Renal pelvis (tissue), 4 donors: ENCODE results near the gene ZHX3. TPM values are rescaled to one million over a fixed set of nuclear protein-coding genes. Genes with fewer than 3 reads are reported as not detected.

Source experiments
- DNase-seq: peaks from one replicate; pipeline ENCODE4 v3.0.0-alpha.2; 2013
- polyA plus RNA-seq, 3 donors: library from polyadenylated mRNA; unstranded; fragments of 120-200 nt; gene quantifications; one replicate each; pipeline ENCODE4 v1.2.1, GENCODE V29; 2013; ENCODE audit not compliant: insufficient read length in 3 of 3

The ZHX3 gene
- polyA plus RNA-seq, 3 donors, result 21.3 to 26.9 (median 25.5) TPM

DNA sequence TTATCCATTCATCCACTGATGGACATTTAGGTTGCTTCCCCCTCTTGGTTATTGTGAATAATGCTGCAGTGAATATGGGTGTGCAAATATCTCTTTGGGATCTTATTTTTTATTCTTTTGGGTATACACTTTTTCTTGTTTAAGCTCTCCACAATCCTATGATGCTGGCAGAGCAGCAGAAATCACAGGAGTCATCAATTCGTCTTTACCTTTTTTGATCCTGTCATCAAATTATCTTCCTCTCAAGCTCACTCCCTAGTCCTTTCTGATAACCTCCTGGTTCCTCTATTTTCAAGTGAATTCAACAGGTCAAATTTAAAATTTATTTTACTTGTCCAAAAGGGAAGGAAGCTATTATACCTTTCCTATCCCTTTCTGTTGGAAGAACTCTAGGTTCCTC, 91.1 kb downstream of the ZHX3 start:
- DNase-seq, result no peak

DNA sequence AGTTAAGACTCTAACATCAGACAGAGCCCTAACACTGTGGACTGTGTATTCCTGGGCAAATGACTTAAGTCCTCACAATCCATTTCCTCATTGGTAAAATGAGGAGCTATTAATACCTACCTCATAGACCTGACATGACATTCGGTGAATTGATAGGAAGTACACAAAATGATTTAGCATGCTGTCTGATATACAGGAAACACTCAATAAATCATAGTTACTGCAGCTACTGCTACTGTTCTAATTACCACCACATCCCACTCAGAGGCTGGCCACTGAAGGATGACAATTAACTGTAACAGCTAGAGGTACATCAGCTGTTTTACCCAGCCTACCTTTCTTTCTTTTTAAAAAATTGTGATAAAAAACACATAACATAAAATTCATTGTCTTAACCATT, 92.4 kb downstream of the ZHX3 start:
- no peak for DNase-seq

DNA sequence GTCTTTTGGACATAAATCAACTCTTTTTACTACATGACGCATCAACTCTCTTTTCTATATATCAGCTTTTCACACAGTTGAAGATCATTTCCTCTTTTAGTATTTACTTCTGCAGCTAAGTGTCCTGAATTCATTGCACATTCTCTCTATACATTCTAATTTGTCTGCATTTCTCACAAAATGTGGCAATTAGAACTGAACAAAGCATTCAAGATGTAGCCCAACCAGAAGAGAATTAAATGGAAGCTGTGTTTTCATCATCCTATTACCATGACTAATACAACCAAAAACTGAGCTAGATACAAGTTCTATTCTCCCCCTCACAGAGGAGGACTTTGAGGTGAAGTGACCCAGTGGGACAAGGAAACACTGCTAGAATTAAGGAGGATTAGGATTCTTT, 93.2 kb downstream of the ZHX3 start:
- no peak for DNase-seq

DNA sequence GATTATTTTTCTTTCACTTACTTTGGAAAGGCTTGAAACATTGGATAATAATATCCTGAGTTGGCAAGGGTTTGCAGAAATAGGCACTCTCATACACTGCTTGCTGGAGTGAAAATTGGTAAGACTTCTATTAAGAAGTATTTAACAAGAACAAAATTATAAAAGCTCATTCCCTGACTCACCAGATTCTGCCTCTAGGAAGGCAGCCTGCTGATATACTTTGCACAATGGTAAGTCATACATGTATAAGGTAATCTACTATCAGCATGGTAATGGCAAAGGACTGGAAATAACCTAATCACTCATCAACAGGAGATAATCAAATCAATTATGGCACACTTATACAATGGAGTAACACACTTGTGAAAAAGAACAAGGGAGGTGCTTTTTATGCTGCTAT, 94.4 kb downstream of the ZHX3 start:
- DNase-seq, result no peak

DNA sequence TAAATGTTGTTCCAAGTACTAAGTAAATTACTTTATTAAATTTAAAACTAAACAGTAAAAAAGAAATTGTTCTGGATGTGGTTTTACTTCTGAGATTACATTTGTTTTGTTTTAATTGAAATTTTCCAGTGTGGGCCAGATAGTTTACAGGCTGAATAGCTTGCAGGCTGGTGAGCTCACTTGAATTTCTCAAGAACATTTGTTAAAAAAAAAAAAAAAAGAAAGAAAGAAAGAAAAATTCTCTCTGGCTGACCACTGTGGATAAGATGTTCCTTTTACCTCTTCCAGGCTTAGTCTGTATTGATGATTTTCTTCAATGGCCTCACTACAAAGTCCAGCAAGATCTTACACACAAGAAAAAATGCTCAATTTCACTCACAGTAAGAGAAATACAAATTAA, 94.8 kb downstream of the ZHX3 start:
- no peak for DNase-seq

DNA sequence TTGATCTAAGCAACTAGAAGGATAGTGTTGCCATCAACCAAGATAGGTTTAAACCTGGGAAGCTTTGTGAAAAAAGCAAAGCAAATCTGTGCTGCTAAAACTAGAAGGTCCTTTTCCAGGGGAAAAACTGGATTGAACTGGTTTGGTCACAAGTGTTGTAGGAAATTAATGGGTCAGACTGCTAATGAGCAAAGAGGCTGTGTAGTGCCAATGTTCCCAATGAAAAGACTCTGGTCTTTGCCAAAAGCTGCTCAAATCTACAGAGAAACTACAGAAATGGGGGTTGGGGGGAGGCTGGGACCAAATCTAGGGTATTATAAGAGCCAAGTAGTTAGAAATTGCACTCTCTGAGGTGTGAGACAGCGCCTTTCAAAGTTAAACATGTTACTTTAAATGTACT, 95.2 kb downstream of the ZHX3 start:
- no peak for DNase-seq

DNA sequence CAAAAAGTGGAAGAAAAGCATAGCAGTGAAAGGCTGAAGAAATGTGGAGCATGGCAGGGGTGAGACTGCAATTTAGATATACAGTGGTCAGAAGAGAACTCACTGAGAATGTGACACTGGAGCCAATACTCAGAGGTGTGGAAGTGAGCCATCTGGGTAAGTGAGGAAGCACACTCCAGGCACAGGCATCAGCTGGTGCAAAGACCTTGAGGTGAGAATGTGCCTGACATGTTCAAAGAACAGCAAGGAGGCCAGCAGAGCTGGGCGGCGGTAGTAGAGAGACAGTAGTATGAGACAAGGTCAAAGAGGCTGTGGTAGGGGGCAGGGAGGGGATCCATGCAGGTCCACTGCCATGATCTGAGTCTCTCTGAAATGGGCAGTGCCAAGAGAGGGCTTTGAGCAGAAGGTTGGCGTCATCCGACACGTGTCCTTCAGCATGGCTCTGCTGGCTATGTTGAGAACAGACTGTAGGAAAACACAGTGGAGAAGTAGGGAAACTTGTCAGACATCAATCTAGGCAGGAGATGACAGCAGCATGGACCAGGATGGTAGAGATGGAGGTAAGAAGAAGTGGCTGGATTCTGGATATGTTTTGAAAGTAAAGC, 95.8 kb downstream of the ZHX3 start:
- no peak for DNase-seq

DNA sequence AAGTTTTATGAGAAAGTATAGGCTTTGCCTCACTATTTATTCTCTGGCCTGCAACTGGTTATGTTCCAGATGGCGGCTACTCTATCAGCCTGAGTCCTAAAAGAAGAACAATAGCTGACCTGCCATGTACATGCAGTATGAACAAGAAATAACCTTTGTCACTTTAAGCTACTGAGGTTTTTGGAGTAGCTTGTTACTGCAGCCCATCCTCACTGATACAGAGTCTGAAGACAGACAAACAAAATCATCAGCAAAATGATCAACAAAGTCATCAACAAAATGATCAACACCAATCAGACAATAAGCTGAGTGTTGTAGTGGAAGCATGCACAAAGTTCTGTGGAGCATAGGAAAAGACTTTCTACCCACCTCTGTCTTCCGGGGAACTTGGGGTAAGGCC, 97.7 kb downstream of the ZHX3 start:
- DNase-seq, result no peak

DNA sequence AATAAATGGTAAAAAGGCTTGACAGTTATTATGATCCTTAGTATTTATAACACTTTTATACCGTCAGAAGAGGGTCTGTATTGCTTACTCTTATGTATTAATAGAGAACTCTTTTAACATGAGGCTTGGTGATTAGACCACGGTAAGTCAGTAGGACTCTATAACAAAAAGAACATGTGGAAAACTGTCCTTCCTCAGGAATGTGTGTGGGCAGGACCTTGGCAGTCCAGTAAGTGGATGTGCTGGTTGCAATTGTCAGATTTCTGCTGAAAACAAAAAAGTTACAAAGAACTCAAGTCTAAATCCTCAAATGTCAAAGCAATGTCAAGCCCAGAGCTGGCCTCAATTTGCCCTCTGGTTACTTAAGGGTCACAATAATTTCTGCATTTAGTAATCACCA, 99.1 kb downstream of the ZHX3 start:
- no peak for DNase-seq

DNA sequence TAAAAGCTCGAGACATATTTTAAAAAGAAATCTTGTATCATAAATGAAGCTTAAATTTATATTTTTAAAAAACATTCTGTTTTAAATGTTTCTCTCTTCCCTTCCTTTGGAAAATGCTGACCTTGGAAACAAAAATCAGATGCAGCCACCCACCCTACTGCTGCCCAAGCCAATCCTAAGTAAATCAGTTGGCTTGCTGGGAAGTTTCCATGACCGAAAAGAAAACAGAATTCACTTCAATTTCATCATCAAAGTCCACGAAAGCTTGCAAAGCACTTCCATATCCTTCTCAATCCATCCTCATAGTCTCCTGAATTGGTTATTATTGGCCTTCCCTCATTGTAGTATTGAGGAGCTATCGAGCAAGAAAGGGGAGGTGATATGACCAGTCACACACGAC, 100.1 kb downstream of the ZHX3 start:
- no peak for DNase-seq

DNA sequence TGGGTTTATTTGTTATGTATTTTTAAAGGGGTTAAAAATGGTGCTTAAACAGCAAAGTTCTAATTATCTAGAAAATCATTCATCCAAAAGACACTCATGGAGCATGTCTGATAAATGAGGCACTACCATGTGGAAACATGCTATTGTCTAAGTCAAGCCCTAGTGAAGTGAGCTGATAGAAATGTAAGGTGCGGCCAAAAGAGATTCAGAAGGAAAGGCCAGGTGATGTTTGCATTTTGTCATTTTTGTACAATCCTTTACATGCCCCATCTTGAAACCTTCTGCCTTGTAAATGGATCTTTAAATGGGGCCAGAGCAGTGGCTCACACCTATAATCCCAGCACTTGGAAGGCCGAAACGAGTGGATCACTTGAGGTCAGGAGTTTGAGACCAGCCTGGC, 102.9 kb downstream of the ZHX3 start:
- no peak for DNase-seq

DNA sequence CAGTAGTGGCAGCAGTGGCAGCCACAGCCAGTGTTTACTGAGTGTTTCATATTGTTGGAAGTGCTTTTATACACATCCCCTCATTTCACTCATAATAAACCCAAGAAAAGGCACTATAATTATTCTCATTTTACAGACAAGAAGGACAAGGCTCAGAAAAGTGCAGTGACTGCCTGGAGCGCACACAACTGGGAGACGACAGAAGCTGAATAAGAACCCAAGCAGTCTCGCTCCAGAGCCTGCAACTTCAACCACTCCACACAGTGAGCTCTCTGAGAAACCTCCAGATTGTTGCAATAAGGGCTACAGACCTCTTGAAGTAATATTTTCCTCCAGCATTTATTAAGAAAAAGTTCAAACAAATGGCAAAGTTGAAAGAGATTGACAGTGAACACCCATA, 103.3 kb downstream of the ZHX3 start:
- DNase-seq, result no peak

DNA sequence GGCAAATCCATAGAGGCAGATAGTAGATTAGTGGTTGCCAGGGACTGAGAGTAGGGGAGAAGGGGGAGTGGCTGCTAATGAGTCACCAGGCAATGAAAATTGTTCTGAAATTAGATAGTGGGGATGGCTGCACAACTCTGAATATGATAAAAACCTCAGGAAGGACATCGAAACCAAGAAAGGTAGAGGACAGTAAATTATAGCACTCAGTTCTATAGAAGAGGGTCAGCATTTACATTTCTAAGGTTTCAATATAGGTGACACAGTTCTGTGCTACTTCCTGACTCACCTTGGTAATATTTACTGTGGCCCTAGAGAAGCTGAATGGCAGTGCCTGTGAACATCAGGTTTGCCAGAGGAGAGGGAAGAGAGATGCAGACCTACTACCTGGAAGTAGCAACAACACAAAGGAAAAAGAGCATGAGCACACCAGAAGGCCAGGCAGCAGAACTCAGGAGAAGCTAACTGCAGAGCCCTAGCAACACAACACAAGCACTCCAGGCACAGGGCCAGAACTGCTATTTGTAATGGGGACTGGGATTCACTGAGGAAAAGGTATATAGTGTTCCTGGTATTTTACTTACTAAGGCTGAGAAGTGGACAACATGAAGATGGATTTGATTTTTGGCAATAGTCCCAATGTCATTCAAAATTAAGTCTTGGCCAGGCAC, 104.2 kb downstream of the ZHX3 start:
- no peak for DNase-seq

DNA sequence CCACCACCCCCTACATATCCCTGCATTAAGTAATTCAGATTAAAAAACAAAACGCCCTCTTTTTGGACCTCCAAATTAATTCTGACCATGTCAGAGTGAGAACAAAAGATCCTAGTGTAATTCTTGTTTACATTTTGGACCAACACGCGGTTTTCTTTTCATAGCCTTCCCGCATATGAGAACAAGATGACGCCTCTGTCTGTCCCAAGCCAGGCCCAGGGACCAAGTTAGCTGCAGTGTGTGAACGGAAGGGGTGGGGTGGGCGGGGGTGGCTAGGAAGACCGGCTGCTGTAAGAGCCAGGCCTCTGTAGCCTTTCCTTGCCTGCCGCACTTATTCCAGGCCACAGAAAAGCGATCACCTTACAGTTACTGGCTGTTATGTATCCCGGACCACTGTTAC, 112.2 kb downstream of the ZHX3 start:
- DNase-seq, result no peak

DNA sequence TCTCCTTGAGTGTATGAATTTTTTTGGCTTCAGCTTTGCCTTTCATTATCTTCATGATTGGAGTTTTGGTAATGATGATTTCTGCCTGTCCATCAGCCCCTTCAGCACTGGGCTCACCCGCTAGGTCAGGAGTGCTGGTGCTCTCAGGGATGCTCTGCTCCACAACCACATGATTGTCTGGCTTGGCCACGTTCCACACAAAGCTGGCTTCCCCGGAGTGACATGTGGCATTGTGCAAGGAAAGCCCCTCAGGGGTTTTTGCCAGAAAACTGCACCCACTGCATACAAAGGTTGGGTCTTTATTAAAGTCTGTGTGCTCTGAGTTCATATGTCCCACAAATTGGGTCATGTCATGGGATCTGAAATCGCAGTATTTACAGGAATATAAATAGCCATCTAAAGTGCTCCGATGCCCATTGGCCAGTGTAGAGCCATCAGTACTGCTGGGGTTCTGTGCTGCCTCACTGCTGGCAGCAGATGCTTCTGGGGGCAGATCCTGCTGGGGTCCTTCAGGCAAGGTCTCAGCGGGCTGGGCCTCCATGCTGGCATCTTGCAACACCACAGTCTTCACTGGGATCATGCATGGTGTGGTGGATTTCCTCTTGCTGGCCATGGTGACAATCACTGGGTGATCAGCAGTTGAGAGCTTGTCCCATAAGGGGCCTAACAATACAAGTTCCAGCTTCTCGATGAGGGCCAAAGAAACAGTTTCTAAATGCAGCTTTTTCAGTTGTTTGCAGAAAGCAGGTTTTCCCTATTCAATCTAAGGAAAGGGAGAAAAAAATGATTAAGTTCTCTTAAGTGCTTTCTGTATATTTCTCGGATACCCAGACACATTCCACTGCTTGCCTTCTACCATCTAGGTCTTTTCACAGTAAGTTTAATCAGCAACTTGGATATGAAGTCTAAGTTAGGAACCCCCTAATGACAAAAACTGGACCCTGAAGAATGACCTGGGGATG, 112.9 kb downstream of the ZHX3 start:
- no peak for DNase-seq

DNA sequence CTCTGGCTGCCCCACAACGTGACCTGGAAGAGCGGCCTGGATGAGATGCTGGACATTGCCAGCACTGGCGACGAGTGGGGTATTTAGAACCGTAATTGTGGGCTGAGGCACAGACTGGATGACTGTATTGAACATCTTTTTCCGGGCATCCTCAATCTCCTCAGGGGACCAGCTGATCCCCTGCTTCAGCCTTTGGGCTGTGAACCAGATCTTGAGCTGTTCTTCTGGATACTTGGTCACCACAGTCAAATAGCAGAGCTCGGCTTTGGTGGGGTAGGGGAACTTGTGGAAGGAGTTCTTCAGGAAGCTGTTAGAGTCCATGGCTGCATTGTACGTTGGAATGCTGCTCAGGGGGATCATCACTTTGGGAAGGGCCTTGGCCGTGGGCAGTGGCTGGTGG, 113.9 kb downstream of the ZHX3 start:
- no peak for DNase-seq

DNA sequence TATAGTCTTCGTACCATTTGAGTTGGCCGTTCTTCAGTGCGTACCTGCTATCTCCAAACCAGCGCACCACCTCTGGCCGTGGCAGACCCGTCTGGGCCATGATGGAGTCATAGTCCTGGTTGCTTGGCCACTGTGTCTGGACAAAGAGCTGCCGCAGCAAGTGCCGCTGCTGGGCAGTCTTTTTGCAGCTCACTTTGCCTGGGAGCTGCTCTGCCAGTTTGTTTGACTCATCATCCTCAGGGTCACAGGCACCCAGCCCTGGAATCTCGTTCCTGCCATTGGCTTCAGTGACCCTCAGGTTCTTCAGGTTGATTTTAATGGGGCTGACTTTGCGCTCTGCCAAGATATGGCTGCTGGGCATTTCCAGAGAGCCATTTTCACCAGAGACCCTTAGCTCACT, 115.1 kb downstream of the ZHX3 start:
- no peak for DNase-seq

DNA sequence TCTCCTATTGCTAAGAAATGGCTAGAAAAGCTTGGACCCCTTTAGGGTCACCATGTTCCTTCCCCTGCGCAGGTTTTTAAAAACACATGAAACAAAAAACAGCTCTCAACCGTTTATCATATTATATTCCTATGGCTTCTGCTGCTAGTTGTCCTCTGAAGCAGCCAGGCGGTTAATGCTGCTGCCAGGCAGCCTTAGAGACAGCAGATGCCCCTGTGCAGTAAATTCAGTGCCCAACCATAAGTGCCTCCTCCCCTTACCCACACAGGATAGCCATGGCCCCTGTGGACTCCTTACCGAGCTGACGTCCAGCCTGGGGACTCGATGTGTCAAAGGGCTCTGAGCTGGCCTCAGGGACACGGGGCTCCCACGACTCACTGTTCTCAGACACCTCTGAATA, 115.8 kb downstream of the ZHX3 start:
- DNase-seq, result no peak

DNA sequence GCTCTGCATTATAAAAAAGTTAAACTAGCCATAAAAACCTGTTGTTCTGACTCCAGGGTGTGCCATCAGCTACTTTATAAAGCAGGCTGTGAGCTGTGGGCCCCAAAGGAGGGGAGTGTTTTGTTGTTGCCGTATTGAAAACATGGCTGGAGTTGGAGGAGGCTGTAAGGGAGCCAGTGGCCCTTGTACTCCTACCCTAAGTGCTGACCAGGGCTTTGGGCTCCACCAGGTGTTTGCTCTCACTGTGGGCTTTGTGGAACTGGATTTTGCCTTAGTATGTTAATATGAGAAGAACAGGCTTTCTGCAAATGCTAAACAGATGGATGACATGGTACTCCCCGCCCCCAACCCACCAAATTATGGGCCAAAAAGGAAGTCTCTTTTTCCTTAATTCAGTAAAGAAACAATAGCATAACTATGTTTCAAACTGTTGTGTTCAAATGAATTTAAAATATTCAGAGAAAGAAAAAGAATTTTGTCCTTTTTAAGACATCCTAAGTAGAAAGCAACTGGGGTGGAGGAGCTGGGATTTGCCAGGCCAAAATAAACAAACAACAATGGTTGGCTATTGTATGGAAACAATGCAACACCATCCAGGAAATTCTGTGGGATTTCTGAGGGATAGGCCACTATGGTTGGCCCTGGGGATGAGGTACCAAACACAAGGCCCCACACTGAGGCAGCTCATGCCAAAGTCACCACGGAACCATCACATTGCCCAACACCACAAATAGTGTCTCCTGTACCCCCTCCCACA, 116.9 kb downstream of the ZHX3 start:
- no peak for DNase-seq

DNA sequence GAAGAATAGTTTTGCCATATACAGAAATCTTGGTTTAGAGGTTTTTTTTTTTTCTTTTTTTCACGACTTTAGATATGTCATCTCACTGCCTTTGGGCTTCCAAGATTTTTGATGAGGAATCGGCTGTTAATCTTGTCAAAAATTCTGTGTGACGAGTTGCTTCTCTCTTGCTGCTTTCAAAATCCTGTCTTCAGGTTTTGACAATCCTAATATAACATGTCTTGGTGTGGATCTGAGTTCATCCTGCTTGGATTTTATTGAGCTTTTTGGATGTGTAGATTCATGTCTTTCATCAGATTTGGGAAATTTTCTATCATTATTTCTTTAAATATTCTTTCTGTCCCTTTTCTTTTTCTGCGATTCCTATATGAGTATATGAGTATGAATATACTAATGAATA, 119.1 kb downstream of the ZHX3 start:
- no peak for DNase-seq

DNA sequence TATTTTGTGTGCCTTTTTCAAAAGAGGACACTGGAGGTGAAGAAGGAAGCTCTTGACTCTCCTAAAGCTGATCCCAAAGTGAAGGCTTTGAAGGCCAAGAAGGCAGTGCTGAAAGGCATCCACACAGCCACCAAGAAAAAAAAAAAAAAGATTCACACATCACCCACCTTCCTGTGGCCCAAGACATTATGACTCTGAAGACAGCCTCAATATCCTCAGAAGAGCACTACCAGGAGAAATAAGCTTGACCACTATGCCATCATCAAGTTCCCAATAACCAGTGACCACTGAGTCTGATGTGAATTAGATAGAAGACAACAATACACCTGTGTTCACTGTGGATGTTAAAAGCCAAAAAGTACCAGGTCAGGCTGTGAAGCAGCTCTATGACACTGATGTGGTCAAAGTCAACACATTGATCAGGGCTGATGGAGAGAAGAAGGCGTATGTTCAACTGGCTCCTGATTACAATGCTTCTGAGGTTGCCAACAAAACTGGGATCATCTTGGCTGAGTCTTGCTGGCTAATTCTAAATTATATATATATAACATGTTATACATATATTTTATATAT, 120.8 kb downstream of the ZHX3 start:
- DNase-seq, result no peak

DNA sequence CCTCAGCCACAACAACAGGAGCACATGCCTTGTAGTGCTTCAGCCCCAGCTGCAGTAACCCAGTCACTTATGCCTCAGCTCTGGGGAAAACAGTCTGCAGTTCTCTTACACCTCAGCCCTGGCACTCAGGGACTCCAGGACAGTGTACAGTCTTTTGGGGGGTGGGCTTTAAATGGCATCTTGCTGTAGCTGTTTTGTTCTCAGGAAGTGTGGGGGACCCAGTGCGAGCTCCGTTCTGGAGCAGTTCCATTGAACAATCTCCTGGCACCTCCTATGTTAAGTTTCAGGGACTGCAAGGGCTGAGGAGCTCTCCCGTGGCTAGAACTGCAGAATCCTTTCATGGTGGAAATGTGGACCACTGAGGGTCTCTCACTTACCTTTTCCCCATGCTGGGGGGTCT, 125.0 kb downstream of the ZHX3 start:
- DNase-seq, result no peak
